ENCODE results near the gene SLC2A2.

- TF ChIP-seq CTCF (IDR thresholded peaks at IDR 0.05; ENCODE audit: poor library complexity) (no peak), EZH2phosphoT487 (IDR thresholded peaks at IDR 0.05; ENCODE audit: low read depth, severe bottlenecking, unreplicated experiment) (no peak)
These were observed 50.4 kb downstream of the SLC2A2 start for GRCh38 chr3:170976190-170976519.
